Lower lobe of right lung (tissue), 2 donors: ENCODE data around the gene ESYT1. TPM values are rescaled to one million over a fixed set of nuclear protein-coding genes. Genes with fewer than 3 reads are reported as not detected.
A peak's percentile ranks its signal among the peaks of the same experiment; 100 is the strongest.

Source experiments
- ATAC-seq, 2 donors: fragments of 200-7000 bp; cut with Tn5 transposase; one replicate each; pipeline ENCODE4 v1.9.1; 2020 to 2022; ENCODE audit warnings: mild to moderate bottlenecking in 2 of 2, moderate library complexity in 2 of 2
- DNase-seq: peaks from one replicate; pipeline ENCODE4 v3.0.0-alpha.2; 2020
- H3K27ac ChIP-seq: fragments of 200-600 bp; one replicate; pipeline ENCODE4 v1.8.0; 2022
- H3K27me3 ChIP-seq: fragments of 200-600 bp; one replicate; pipeline ENCODE4 v1.8.0; 2022; ENCODE audit warnings: low read depth
- H3K36me3 ChIP-seq: fragments of 200-600 bp; one replicate; pipeline ENCODE4 v1.8.0; 2022; ENCODE audit warnings: mild to moderate bottlenecking
- H3K4me1 ChIP-seq: fragments of 200-600 bp; one replicate; pipeline ENCODE4 v1.8.0; 2022
- H3K4me3 ChIP-seq: fragments of 200-600 bp; one replicate; pipeline ENCODE4 v1.8.0; 2022; ENCODE audit warnings: mild to moderate bottlenecking
- H3K9me3 ChIP-seq: fragments of 200-600 bp; one replicate; pipeline ENCODE4 v1.8.0; 2022
- intact Hi-C: fragments of 100-400 bp; cut with DNase I; formaldehyde crosslinking; loops from one replicate; pipeline ENCODE4 v1.11.0; 2022
- total RNA-seq: library from RNA; stranded (reverse); fragmentation: NEBNext Ultra II Directional; extraction: Animal tissue kit (Norgen Biotek cat#: 25700); gene quantifications from one replicate; pipeline ENCODE4 v1.2.1, GENCODE V29; 2021
- TF ChIP-seq, protein P1 (sequence below): fragments of 200-600 bp; IDR thresholded peaks from one replicate; pipeline ENCODE4 v1.8.0; 2022; ENCODE audit warnings: antibody characterized with exemption, mild to moderate bottlenecking
- donor health status: DM: no; HTN: yes; CAD: no; lungs with severe emphysema.

ESYT1 gene
- total RNA-seq, 1 donor from 2014 or later, result 114 TPM

DNA sequence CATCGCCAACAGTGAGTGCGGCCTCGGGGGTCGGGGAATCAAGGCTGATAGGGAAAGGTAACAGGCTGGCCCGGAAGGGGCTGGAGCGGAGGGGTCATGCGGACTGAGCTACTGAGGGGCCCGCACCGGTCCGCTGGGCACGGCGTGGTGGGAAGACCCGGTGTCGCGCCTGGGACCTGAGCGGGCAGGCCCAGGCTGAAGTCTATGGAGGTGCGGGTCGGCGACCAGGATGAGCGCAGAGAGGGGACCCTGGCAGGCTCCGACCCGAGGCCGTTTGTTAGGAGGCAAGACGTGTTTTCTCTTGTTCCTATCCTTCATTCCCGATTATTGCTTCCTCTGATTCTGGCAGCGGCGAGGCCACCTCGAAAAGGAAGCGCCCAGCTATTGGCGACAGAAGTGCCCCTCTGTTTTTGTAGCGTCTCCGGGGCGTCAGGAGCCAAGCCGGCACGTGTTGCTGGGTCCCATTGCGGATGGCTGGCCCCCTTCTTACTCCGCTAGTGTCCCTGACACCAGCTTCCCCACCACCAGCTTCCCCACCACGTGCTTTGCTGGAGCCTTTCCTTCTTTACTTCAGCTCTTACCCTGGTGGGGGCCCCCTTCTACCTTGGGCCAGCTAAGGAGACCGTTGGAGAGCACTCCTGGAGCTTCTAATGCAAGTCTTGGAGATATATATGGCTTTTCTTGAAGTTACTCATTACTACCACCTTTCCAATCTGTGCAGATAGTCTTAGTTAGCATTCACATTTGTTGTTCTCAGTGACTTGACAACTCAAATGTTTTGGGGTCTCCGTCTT, 23.1 kb upstream of the ESYT1 start:
- peak; percentile 52 to 55 for ATAC-seq
- TF ChIP-seq, protein P1, sequence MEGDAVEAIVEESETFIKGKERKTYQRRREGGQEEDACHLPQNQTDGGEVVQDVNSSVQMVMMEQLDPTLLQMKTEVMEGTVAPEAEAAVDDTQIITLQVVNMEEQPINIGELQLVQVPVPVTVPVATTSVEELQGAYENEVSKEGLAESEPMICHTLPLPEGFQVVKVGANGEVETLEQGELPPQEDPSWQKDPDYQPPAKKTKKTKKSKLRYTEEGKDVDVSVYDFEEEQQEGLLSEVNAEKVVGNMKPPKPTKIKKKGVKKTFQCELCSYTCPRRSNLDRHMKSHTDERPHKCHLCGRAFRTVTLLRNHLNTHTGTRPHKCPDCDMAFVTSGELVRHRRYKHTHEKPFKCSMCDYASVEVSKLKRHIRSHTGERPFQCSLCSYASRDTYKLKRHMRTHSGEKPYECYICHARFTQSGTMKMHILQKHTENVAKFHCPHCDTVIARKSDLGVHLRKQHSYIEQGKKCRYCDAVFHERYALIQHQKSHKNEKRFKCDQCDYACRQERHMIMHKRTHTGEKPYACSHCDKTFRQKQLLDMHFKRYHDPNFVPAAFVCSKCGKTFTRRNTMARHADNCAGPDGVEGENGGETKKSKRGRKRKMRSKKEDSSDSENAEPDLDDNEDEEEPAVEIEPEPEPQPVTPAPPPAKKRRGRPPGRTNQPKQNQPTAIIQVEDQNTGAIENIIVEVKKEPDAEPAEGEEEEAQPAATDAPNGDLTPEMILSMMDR, result no peak
- peaks cover 28% of the 10 kb centered on the region for H3K4me1 ChIP-seq
- peaks cover 48% of the 10 kb centered on the region for H3K36me3 ChIP-seq
- intact Hi-C loops, result no loop called here
- H3K4me3 ChIP-seq, result peak overlapping the region; percentile 95
- H3K27ac ChIP-seq, result peak overlapping the region; percentile 85
- no peaks in the 10 kb centered on the region for H3K9me3 ChIP-seq
- no peak for DNase-seq
- no peaks in the 10 kb centered on the region for H3K27me3 ChIP-seq

DNA sequence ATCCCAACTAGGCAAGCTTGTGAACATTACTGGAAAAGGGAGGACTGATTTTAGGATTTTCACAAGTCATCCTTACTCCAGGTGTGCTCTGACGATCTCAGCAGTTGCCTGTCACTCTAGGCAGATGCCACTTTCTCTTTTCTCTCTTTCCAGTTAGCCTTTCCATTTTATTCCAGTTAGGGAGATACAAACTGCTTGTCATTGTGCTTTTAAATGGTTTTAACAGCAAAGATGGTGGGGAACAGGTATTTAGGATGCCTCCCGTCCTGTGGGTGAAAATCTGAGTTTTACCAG, 22.5 kb upstream of the ESYT1 start:
- Histone ChIP-seq H3K36me3 (peaks cover 54% of the 10 kb centered on the region), H3K9me3 (no peaks in the 10 kb centered on the region), H3K27me3 (no peaks in the 10 kb centered on the region), H3K4me3 (peak overlapping the region; percentile 95), H3K4me1 (peaks cover 28% of the 10 kb centered on the region), H3K27ac (no peak overlapping the region)
- no peak for DNase-seq
- TF ChIP-seq, protein P1, result no peak
- intact Hi-C loops, result no loop called here
- ATAC-seq, result no peak

DNA sequence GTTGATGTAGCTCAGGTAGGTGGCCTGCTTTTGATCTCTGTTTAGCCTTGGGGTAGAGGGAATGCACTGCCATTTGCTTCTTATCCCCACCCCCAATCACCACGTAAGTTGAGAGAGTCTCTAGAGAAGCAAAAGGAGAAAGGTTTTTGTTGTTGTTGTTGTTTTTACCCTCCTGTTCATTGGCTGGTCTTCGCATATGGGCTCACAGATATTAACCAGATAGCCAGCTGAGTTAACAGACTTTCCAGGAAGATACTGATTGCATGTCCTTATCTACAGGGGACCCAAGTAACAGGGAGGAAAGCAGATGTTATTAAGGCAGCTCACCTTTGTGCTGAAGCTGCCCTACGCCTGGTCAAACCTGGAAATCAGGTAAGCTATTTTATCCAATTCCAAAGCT, 20.8 kb upstream of the ESYT1 start:
- TF ChIP-seq, protein P1, result no peak
- Histone ChIP-seq H3K27ac (no peak overlapping the region), H3K27me3 (no peaks in the 10 kb centered on the region), H3K36me3 (peaks cover 58% of the 10 kb centered on the region), H3K9me3 (no peaks in the 10 kb centered on the region), H3K4me1 (peaks cover 28% of the 10 kb centered on the region), H3K4me3 (no peak overlapping the region)
- ATAC-seq (no peak), DNase-seq (no peak)
- intact Hi-C loops, result no loop called here

DNA sequence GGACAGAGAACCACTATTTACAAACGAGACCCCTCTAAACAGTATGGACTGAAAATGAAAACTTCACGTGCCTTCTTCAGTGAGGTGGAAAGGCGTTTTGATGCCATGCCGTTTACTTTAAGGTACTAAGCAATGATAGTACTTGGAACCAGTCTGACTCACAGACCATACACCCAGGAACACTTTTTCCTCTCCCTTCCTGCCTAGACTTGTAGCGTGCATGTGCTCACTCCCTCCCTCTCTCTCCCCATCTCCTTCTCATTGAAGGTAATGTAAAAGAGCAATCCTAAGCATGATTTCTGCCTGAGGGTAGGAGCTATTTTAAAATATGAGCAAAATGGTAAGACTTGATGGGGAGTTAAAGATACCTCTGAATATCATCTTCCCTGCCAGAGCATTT, 17.5 kb upstream of the ESYT1 start:
- TF ChIP-seq, protein P1, result no peak
- Histone ChIP-seq H3K36me3 (peaks cover 78% of the 10 kb centered on the region), H3K4me3 (no peak overlapping the region), H3K9me3 (no peaks in the 10 kb centered on the region), H3K4me1 (peaks cover 13% of the 10 kb centered on the region), H3K27ac (no peak overlapping the region), H3K27me3 (no peaks in the 10 kb centered on the region)
- intact Hi-C loops, result no loop called here
- DNase-seq (no peak), ATAC-seq (no peak)

- Histone ChIP-seq H3K27me3 (no peaks in the 10 kb centered on the region), H3K4me1 (peaks cover 7% of the 10 kb centered on the region), H3K4me3 (no peak overlapping the region), H3K36me3 (peaks cover 53% of the 10 kb centered on the region), H3K9me3 (no peaks in the 10 kb centered on the region), H3K27ac (no peak overlapping the region)
- ATAC-seq (no peak), DNase-seq (no peak)
- TF ChIP-seq, protein P1, result no peak
- intact Hi-C loops, result no loop called here
Measured at GRCh38 chr12:56114084-56114483, 14.0 kb upstream of the ESYT1 start.
